ENCODE data around the gene RNF207.

RNF207 gene

GRCh38 chr1:6237093-6237492 lies 31.2 kb downstream of the RNF207 start:
- DNase-seq: no peak

GRCh38 chr1:6239213-6239752 lies 33.4 kb downstream of the RNF207 start:
- DNase-seq: no peak

- no peak for DNase-seq
These were observed 34.2 kb downstream of the RNF207 start for GRCh38 chr1:6239950-6240768.

GRCh38 chr1:6241107-6241886 lies 35.4 kb downstream of the RNF207 start:
- DNase-seq: no peak

GRCh38 chr1:6241887-6242740 lies 36.2 kb downstream of the RNF207 start:
- no peak for DNase-seq

GRCh38 chr1:6243053-6243834 lies 37.3 kb downstream of the RNF207 start:
- no peak for DNase-seq

- DNase-seq: no peak
These were observed 38.1 kb downstream of the RNF207 start, which contains the start of gene HES3 for GRCh38 chr1:6243993-6244392. HES3 (plus strand) TSS chr1:6244179; CDS start chr1:6244366, 187 bp downstream.

- DNase-seq: no peak
These were observed 38.6 kb downstream of the RNF207 start for GRCh38 chr1:6244401-6245049.

- DNase-seq: peak; percentile 83
These were observed 39.4 kb downstream of the RNF207 start for GRCh38 chr1:6245086-6245868.

- DNase-seq: peak; percentile 54
These were observed 40.1 kb downstream of the RNF207 start for GRCh38 chr1:6245869-6246496.

- peak; percentile 82 for DNase-seq
These were observed 40.9 kb downstream of the RNF207 start for GRCh38 chr1:6246497-6247467.

GRCh38 chr1:6247651-6248050 lies 41.7 kb downstream of the RNF207 start:
- DNase-seq: no peak

- no peak for DNase-seq
These were observed 42.4 kb downstream of the RNF207 start for GRCh38 chr1:6248161-6248776.

- no peak for DNase-seq
These were observed 43.2 kb downstream of the RNF207 start for GRCh38 chr1:6248932-6249738.

GRCh38 chr1:6249739-6250689 lies 44.1 kb downstream of the RNF207 start:
- DNase-seq: no peak

- DNase-seq: no peak
These were observed 45.3 kb downstream of the RNF207 start for GRCh38 chr1:6251233-6251632.

Measured in activated T-cell treated with anti-CD3 and anti-CD28 coated beads, Interleukin-2, amount 50 U/mL, for 1 hour (primary cell).